SK-N-SH treated with all-trans-retinoic acid at 6 μM for 48 hours (cell line): ENCODE results near the gene BICD1.

Experiments used
- ATAC-seq: fragments of 200-7000 bp; cut with Tn5 transposase; 3 replicates; pipeline ENCODE4 v1.9.1; 2020; ENCODE audit warnings: mild to moderate bottlenecking, moderate library complexity
- ARNTL ChIP-seq: fragments of 450-650 bp; formaldehyde crosslinking; IDR thresholded peaks from 2 replicates; pipeline ENCODE4 v1.5.0; 2020; ENCODE audit warnings: low read depth, mild to moderate bottlenecking, moderate library complexity, borderline replicate concordance
- BACH2 ChIP-seq: fragments of 250-450 bp; sonication (Bioruptor Pico); IDR thresholded peaks from 2 replicates; pipeline ENCODE4 v1.9.0; 2021; ENCODE audit warnings: mild to moderate bottlenecking, borderline replicate concordance
- CREB5 ChIP-seq: fragments of 250-450 bp; sonication (Bioruptor Pico); IDR thresholded peaks from 2 replicates; pipeline ENCODE4 v1.5.1; 2020; ENCODE audit warnings: low read depth, mild to moderate bottlenecking, moderate library complexity
- CSDC2 ChIP-seq: fragments of 250-450 bp; sonication (Bioruptor Pico); IDR thresholded peaks from 2 replicates; pipeline ENCODE4 v1.5.0; 2020; ENCODE audit warnings: mild to moderate bottlenecking, moderate library complexity
- CSRNP3 ChIP-seq: fragments of 250-450 bp; sonication (Bioruptor Pico); IDR thresholded peaks from 2 replicates; pipeline ENCODE4 v1.5.1; 2021; ENCODE audit warnings: mild to moderate bottlenecking, moderate library complexity
- ESRRG ChIP-seq: fragments of 250-450 bp; sonication (Bioruptor Pico); IDR thresholded peaks from 2 replicates; pipeline ENCODE4 v1.6.1; 2021; ENCODE audit warnings: mild to moderate bottlenecking
- GLIS3 ChIP-seq: fragments of 250-450 bp; sonication (Bioruptor Pico); IDR thresholded peaks from 2 replicates; pipeline ENCODE4 v1.5.0; 2020; ENCODE audit warnings: mild to moderate bottlenecking, moderate library complexity
- ISL1 ChIP-seq: fragments of 250-450 bp; sonication (Bioruptor Pico); IDR thresholded peaks from 2 replicates; pipeline ENCODE4 v2.1.2; 2022; ENCODE audit warnings: mild to moderate bottlenecking, moderate library complexity
- OSR1 ChIP-seq: fragments of 250-450 bp; sonication (Bioruptor Pico); IDR thresholded peaks from 2 replicates; pipeline ENCODE4 v1.8.0; 2022; ENCODE audit warnings: moderate library complexity, mild to moderate bottlenecking, inconsistent platforms
- PATZ1 ChIP-seq: fragments of 250-450 bp; sonication (Bioruptor Pico); IDR thresholded peaks from 2 replicates; pipeline ENCODE4 v1.8.0; 2020; ENCODE audit warnings: mild to moderate bottlenecking, moderate library complexity, borderline replicate concordance
- PPARA ChIP-seq: fragments of 250-450 bp; sonication (Bioruptor Pico); IDR thresholded peaks from 2 replicates; pipeline ENCODE4 v1.5.0; 2020; ENCODE audit warnings: mild to moderate bottlenecking, borderline replicate concordance
- RARB ChIP-seq: fragments of 250-450 bp; sonication (Bioruptor Pico); IDR thresholded peaks from 2 replicates; pipeline ENCODE4 v1.8.0; 2021; ENCODE audit warnings: mild to moderate bottlenecking, moderate library complexity
- SNAI2 ChIP-seq: fragments of 250-450 bp; sonication (Bioruptor Pico); IDR thresholded peaks from 2 replicates; pipeline ENCODE4 v1.5.0; 2020; ENCODE audit warnings: mild to moderate bottlenecking, moderate library complexity
- TCF4 ChIP-seq: fragments of 250-450 bp; sonication (Bioruptor Pico); IDR thresholded peaks from 2 replicates; pipeline ENCODE4 v1.8.0; 2021; ENCODE audit warnings: mild to moderate bottlenecking, moderate library complexity, borderline replicate concordance
- TOX ChIP-seq: fragments of 250-450 bp; sonication (Bioruptor Pico); IDR thresholded peaks from 2 replicates; pipeline ENCODE4 v1.8.0; 2021; ENCODE audit warnings: mild to moderate bottlenecking, moderate library complexity, borderline replicate concordance
- TSHZ2 ChIP-seq: fragments of 250-450 bp; sonication (Bioruptor Pico); IDR thresholded peaks from 2 replicates; pipeline ENCODE4 v1.5.0; 2020; ENCODE audit warnings: mild to moderate bottlenecking, moderate library complexity
- ZC3H10 ChIP-seq: fragments of 250-450 bp; sonication (Bioruptor Pico); IDR thresholded peaks from 2 replicates; pipeline ENCODE4 v1.5.1; 2021; ENCODE audit warnings: mild to moderate bottlenecking, moderate library complexity
- ZFP3 ChIP-seq: fragments of 250-450 bp; sonication (Bioruptor Pico); IDR thresholded peaks from 2 replicates; pipeline ENCODE4 v1.5.0; 2020; ENCODE audit warnings: mild to moderate bottlenecking, moderate library complexity
- ZFP30 ChIP-seq: fragments of 450-650 bp; formaldehyde crosslinking; IDR thresholded peaks from 2 replicates; pipeline ENCODE4 v1.5.0; 2022; ENCODE audit warnings: mild to moderate bottlenecking, moderate library complexity
- ZNF565 ChIP-seq: fragments of 450-650 bp; formaldehyde crosslinking; conservative IDR thresholded peaks from 2 replicates; pipeline ENCODE4 v1.5.0; 2020; ENCODE audit warnings: low read depth, mild to moderate bottlenecking, moderate library complexity
- ZNF70 ChIP-seq: fragments of 450-650 bp; formaldehyde crosslinking; IDR thresholded peaks from 2 replicates; pipeline ENCODE4 v1.5.0; 2020; ENCODE audit warnings: mild to moderate bottlenecking, moderate library complexity
- ZNF8 ChIP-seq: fragments of 450-650 bp; formaldehyde crosslinking; IDR thresholded peaks from 2 replicates; pipeline ENCODE4 v1.5.0; 2020; ENCODE audit warnings: mild to moderate bottlenecking, moderate library complexity

BICD1 gene

GRCh38 chr12:32159381-32159780 is 52.7 kb downstream of the BICD1 start (continued):
- no peak for TF ChIP-seq CREB5 (CRISPR knock-in tag)

- TF ChIP-seq SNAI2 (CRISPR knock-in tag) (no peak), TSHZ2 (CRISPR knock-in tag) (no peak), ZFP3 (no peak), ZNF70 (CRISPR knock-in tag) (no peak), ARNTL (no peak), ESRRG (CRISPR knock-in tag) (no peak), ZNF8 (no peak), PATZ1 (CRISPR knock-in tag) (no peak), ZFP30 (CRISPR knock-in tag) (no peak)
- ATAC-seq, result no peak
Measured at GRCh38 chr12:32159925-32160324, 53.3 kb downstream of the BICD1 start.

GRCh38 chr12:32161058-32161457 is 54.4 kb downstream of the BICD1 start:
- no peak for ATAC-seq
- TF ChIP-seq ZFP3 (no peak), ISL1 (CRISPR knock-in tag) (no peak), ZNF565 (CRISPR knock-in tag) (no peak), CREB5 (CRISPR knock-in tag) (no peak), ARNTL (no peak), CSDC2 (CRISPR knock-in tag) (no peak), RARB (CRISPR knock-in tag) (no peak), TOX (CRISPR knock-in tag) (no peak), CSRNP3 (CRISPR knock-in tag) (no peak), ZNF8 (no peak), OSR1 (CRISPR knock-in tag) (no peak), ZNF70 (CRISPR knock-in tag) (no peak), SNAI2 (CRISPR knock-in tag) (no peak), PPARA (CRISPR knock-in tag) (no peak), BACH2 (CRISPR knock-in tag) (no peak), ZFP30 (CRISPR knock-in tag) (no peak), TCF4 (CRISPR knock-in tag) (no peak), ZC3H10 (no peak), PATZ1 (CRISPR knock-in tag) (no peak), GLIS3 (CRISPR knock-in tag) (no peak)
